Cerebellar nuclear complex (tissue), 1 donor: Measurements from ENCODE around the gene GALNT11.

Experiments used
- DNase-seq, 2 experiments: peaks; one replicate each; lab custom pipeline; 2025; lab: John Stamatoyannopoulos, UW

The GALNT11 gene

DNA sequence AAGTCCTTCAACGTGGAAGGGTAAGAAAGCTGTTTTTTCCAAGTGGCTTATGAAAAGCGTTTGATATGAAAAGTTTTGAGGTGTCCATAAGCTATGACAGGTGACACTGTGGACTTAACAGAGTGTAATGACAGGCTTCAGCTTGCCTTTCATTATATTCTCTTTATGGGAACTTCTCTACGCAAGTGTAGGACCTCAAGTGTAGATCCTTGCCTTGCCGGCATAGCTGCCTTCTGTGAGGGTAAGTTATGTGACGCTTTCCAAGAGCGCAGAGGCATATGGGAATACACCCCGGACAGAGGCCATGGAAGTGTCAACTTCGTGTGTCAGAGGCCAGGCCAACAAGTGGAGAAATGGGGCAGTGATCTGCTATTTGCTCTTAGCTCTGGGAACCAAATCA lies 91.9 kb downstream of the GALNT11 start:
- no peak for DNase-seq

GRCh38 chr7:152120210-152120609 lies 94.7 kb downstream of the GALNT11 start:
- no peak for DNase-seq

GRCh38 chr7:152120776-152121175 lies 95.3 kb downstream of the GALNT11 start:
- no peak for DNase-seq

DNA sequence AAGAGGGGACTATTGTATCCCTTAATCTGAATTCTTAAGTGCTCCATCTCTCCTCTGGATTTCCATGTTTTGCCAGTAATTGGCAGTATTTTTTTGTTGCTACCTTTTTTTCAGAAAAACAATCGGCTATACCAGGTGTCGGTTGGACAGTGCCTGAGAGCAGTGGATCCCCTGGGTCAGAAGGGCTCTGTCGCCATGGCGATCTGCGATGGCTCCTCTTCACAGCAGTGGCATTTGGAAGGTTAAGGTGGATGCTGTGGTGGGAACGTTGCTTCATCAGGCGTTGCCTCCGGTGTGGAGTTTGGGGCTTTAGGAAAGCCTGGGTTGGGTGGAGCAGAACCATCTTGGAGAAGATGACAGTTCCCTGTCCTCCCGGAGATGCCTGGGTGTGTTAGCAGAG lies 96.0 kb downstream of the GALNT11 start:
- no peak for DNase-seq

DNA sequence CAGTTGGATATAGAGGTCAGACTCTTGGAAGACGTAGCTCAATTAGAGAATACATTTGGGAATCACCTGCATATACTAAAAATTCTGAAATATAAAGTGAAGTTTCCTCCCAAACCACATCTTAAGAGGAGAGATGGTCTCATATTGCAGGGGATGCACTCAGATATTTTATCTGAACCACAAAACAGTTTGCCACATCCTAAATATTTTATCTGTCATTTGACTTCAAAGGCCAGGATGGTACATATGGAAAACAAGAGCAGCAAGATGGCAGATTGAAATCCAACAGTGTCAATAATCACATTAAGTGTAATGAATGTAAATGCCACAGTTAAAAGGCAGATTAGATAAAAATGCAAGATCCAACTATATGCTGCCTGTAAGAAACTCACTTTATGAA lies 97.1 kb downstream of the GALNT11 start:
- DNase-seq, result no peak

DNA sequence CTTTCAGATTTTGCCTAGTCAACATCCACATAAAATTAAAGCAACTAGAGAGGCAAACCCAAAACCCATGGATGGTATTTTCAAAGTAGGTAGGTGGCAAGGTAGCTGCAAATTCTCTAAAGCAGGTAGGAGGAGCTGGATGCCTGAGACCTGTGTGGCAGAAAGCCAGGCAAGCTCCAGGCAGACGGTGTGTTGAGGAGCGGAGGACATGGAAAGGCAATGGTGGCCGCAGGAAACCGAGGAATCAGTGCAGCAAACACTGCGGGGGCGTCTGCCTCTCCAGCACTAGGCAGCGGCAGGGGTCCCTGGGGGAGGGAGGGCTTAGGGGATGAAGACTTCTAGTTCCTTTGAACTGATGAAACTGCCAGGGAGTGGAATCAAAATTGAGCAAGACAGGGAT lies 101.3 kb downstream of the GALNT11 start:
- DNase-seq, result no peak

DNA sequence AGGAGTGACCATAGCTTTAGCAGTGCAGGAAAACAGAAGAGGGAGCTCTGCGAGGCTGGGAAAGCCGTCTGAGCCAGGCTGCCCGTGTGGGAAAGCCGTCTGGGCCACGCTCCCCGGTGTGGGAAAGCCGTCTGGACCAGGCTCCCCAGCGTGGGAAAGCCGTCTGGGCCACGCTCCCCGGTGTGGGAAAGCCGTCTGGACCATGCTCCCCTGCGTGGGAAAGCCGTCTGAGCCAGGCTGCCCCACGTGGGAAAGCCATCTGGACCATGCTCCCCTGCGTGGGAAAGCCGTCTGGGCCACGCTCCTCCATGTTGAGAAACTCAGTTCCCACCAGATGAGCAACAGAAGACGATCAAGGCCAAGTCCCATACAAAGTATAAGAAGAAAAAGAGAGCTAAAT lies 101.8 kb downstream of the GALNT11 start:
- DNase-seq, result no peak

DNA sequence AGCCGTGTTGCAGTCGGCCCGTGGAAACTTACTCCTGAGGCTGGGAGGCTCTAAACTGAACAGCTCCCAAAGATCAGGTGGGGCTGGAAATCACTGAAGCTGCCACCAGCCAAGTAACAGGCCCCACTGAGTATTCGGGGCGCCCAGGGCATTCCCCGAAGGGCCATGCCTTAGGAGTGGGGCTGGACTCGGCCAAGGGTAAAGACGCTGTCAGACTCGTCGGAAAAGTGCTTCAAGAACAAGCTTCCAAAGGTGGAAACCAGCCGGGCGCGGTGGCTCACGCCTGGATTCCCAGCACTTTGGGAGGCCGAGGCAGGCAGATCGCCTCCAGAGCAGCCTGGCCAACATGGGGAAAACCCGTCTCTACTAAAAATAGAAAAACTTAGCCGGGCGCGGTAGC lies 102.8 kb downstream of the GALNT11 start:
- no peak for DNase-seq

DNA sequence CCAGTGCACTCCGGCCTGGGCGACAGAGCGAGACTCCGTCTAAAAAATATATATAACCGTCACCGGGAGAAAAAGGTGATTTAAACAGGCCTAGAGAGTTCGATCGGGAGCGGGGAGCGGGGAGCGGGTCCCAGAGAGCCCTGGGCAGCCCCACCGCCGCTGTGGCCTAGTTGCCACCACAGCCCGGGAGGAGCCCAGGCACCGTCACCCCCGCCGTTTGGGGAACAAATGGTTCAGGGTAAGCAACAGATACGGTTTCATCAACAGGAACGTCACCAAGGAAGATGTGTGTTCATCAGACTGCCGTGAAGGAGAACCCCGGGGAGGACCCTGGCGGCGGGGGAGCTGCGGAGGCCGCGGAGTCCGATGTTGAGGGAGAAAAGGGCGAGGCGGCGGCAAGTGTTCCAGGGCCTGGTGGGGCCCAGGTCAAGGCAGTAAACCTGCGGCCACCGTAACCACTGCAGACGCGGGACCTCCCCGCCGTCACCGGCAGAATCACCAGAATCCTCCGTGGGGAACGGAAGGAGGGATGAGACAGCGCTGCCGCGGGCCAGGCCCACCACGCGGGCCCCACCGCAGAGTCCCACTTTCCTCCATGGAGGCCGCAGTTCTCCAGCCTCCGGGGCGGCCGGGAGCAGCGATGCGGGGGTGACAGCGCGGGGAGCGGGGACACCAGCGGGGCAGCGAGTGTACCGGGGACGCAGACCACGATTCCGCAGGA lies 103.4 kb downstream of the GALNT11 start:
- DNase-seq, result no peak

- DNase-seq, result no peak
Measured at GRCh38 chr7:152129682-152130081, 104.2 kb downstream of the GALNT11 start.

- no peak for DNase-seq
Measured at GRCh38 chr7:152130658-152131590, 105.5 kb downstream of the GALNT11 start.

GRCh38 chr7:152131981-152132494 lies 106.6 kb downstream of the GALNT11 start:
- DNase-seq, result no peak

- DNase-seq, result no peak
Measured at GRCh38 chr7:152132812-152133211, 107.3 kb downstream of the GALNT11 start.

DNA sequence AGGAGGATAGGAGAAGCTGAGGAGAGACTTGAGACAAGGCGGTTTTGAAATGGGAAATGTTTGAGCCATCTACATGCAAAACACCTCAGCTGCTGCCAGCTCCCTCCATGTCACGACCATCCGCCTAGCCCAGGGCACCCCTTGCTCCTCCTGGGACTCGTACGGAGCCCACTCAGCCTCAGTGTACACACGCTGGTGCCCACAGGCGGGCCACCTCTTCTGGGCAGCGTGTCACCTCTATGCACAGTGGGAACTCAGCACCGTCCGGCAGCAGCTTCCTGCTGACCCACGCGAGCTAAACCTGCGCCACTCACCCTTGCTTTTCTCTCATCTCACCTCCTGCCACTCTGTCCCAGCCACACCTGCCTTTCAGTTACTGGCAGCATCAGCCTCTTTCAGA lies 108.3 kb downstream of the GALNT11 start:
- no peak for DNase-seq

GRCh38 chr7:152136686-152137085 lies 111.2 kb downstream of the GALNT11 start:
- no peak for DNase-seq

- no peak for DNase-seq
Measured at GRCh38 chr7:152137476-152138025, 112.1 kb downstream of the GALNT11 start.

- no peak for DNase-seq
Measured at GRCh38 chr7:152140067-152140466, 114.6 kb downstream of the GALNT11 start.

DNA sequence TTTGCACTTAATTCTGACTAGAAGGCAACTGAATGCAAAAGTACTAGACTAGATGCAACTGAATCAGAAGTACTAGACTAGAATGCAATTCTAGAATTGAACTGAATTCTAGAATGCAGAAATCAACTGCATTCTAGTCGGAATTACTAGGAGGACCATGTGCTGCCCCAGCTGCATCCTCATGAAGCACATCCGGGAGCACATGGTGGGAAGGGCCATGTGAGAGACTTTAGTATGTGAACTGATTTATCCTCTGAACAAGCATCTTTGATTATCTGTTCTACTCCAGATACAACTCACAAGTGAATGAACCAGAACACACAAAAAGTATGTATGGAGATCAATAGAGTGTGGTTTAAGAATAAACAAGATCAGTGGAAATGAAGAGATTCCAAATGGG lies 115.1 kb downstream of the GALNT11 start:
- DNase-seq, result no peak

DNA sequence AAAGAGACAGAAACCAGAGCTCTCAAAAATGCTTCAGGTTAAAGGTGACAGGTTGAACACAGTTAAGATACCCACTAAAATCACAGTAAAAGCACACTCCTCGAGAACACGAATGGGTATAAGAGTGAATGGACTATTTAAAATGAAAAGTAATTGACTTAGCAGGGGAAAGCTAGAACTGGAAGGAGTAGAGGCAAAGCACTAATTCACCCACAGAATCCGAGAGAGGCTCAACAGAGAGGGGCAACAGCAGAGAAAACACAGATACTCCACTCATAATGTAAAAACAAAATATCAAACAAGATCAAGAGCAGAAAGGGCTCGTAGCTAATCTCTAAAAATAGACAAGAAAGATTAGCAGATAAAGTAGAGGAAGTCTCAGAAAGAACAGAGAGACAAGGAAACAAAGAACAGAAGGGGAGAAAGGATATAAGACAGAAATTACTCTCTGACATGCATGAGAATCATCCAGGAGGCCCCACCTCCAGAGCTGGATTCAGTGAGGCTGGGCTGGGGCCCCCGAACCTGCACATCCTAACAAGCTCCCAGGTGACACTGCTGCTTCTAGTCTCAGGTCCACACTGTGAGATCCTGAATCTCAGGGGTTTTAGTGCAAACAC lies 117.6 kb downstream of the GALNT11 start:
- no peak for DNase-seq

GRCh38 chr7:152144557-152145245 lies 119.2 kb downstream of the GALNT11 start:
- DNase-seq, result no peak

DNA sequence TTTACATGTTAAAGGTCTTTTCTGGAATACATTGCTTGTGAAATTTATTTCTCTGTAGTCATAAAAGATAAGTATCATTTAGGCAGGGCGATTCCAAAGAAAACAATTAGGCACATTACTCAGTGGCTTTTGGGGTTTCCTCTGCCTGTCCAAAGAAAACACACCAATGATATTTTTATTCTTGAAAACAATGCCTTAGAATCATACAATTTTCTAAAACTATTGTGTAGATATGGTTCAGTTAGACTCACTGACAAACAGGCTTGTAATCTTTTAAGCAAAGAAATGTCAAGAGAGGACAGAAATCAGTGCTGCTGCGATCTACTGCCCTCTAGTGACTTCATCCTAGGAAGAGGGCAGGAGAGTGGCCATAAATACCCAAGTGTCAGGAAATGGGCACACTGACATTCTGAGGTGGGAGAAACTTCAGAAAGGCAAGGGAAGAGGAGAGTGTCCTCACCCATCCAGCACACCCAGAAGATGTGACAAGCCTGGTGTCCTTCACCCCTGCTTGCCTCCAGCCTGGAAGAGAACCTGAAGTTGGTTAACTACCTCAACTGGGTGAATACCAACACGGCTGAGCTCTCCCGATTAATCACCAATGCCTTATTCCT lies 120.5 kb downstream of the GALNT11 start:
- peak in 1 of 2 experiments; percentile 11 for DNase-seq
